ENCODE data around the gene MRPL16. TPM values are rescaled to one million over a fixed set of nuclear protein-coding genes. Genes with fewer than 3 reads are reported as not detected.

MRPL16 gene
- total and polyA plus RNA-seq, 2 of the 4 experiments (the other 2 are of a cell fraction): 43.9 to 71.3 TPM

DNA sequence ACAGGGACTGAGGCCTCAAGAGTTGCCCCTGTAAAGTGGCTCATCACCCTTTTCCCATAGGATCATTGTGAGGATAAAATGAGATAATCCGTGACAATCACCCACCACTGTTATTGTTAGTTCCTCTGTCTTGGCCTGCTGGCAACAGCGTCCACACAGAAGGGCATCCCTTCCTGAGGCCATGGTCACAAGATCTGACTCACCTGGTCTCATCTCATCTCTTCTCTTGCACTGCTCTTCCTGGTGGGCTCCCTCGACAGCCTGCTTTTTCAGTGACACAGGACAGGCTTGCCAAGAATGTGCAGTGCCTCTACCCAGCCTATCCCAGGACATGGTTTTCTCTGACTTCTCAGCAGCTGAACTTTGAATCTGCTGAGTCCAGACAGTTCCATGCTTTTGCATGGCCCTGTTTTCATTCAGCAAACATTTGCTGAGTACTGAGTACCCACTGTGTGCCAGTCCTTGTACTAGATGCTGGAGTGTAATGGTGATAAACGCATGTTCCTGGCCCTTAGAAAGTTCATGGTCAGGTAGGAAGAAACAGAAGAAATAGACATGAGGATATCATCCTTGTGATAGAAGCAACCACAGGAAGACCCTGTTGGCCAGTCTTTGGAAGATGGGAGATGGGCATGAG lies 52.1 kb downstream of the MRPL16 start:
- no TSS peak for BruUV-seq (replicated peaks)
- Histone ChIP-seq H3K9me1 (ENCODE audit: insufficient read depth, low read length) (peaks cover 5% of the 10 kb centered on the region; the same call in 1 of the 2 replicates), H2BK120ac (ENCODE audit: low read depth, low read length) (no peak overlapping the region), H3K79me1 (ENCODE audit: low read depth in 1 of 2, low read length in 2 of 2) (peaks cover 0 to 23% of the 10 kb centered on the region in 2 experiments; a peak in 3 of 4 replicates), H4K8ac (ENCODE audit: low read depth in 2 of 2, low read length in 2 of 2) (no peak overlapping the region), H4K20me1 (ENCODE audit: insufficient read depth, low read length) (peaks cover 9% of the 10 kb centered on the region; the same call in 1 of the 2 replicates), H4K5ac (ENCODE audit: low read depth, low read length) (no peak overlapping the region), H3K4me2 (ENCODE audit: low read depth, low read length) (no peak overlapping the region), H3K36me3 (ENCODE audit: control insufficient read depth, insufficient read depth, low read length) (no peaks in the 10 kb centered on the region), H2BK20ac (ENCODE audit: low read depth, low read length) (no peak overlapping the region), H3K9ac (ENCODE audit: low read depth, low read length) (no peak overlapping the region), H2AK5ac (ENCODE audit: low read depth, low read length) (no peak overlapping the region), H2AFZ (replicated peaks; ENCODE audit: low read length, poor library complexity) (no peak overlapping the region), H3K56ac (ENCODE audit: extremely low read depth, insufficient read depth, low read length) (no peak overlapping the region), H2AK9ac (replicated peaks; ENCODE audit: low read depth, low read length, poor library complexity) (no peak overlapping the region), H3K27ac (ENCODE audit: insufficient read depth, low read length) (no peak overlapping the region), H2BK15ac (ENCODE audit: low read depth, low read length) (no peak overlapping the region), H2BK5ac (ENCODE audit: low read depth, low read length, poor library complexity, severe bottlenecking) (no peak overlapping the region), H3K9me3 (ENCODE audit: control insufficient read depth, insufficient read depth, low read length) (no peaks in the 10 kb centered on the region), H3K27me3 (ENCODE audit: control insufficient read depth, insufficient read depth, low read length) (no peaks in the 10 kb centered on the region), H3K4me3 (ENCODE audit: insufficient read depth, low read depth, low read length) (no peak overlapping the region), H3K23ac (ENCODE audit: low read depth, low read length) (no peak overlapping the region), H3K14ac (replicated peaks; ENCODE audit: low read depth, low read length) (no peak overlapping the region), H3K4me1 (ENCODE audit: control insufficient read depth, insufficient read depth, low read length) (peaks cover 5% of the 10 kb centered on the region), H3K4ac (ENCODE audit: low read depth, low read length) (no peak overlapping the region), H3K18ac (ENCODE audit: low read depth, low read length) (no peak overlapping the region), H4K91ac (ENCODE audit: insufficient read depth, low read depth, low read length) (no peak overlapping the region)
- in situ Hi-C loops (cut with MboI; ENCODE audit: low sequenced_read_pairs) (loop anchor here (5.0 kb wide), 1 partner anchor 44 kb away; no protein-coding TSS in a partner anchor), dilution Hi-C loops (cut with HindIII; ENCODE audit: low sequenced_read_pairs, unreplicated experiment) (no loop called here), intact Hi-C loops (cut with micrococcal nuclease) (no loop called here)
- POLR2A ChIA-PET (ENCODE audit: unreplicated experiment): no interaction called here
- CTCF ChIA-PET: no interaction called here
- WGBS, 2 experiments (ENCODE audit: extremely low coverage in 2 of 2, insufficient read length in 1 of 2): 83% methylated on average over 1 of the region's 4 CpGs; no CpG with 5 or more reads in 1 of the 2 experiments
- no peak for TF ChIP-seq CTCF (conservative IDR thresholded peaks at IDR 0.05; ENCODE audit: low read depth, low read length)
- no peak for TF ChIP-seq RCOR1 (IDR thresholded peaks at IDR 0.05; ENCODE audit: insufficient replicate concordance, low read length)
- TF ChIP-seq RFX5 (IDR thresholded peaks at IDR 0.05; ENCODE audit: low read depth, low read length): no peak
- no peak for TF ChIP-seq MAFK (IDR thresholded peaks at IDR 0.05; ENCODE audit: low read depth, low read length)
- no peak for TF ChIP-seq NFE2L2 (IDR thresholded peaks at IDR 0.05; ENCODE audit: low read depth, low read length)
- TF ChIP-seq BHLHE40 (IDR thresholded peaks at IDR 0.05; ENCODE audit: low read depth, low read length): no peak
- TF ChIP-seq CEBPB (IDR thresholded peaks at IDR 0.05; ENCODE audit: low read depth, low read length): no peak
- TF ChIP-seq CHD1 (IDR thresholded peaks at IDR 0.05; ENCODE audit: low read depth, low read length): no peak
- TF ChIP-seq MXI1 (IDR thresholded peaks at IDR 0.05; ENCODE audit: borderline replicate concordance, low read depth, low read length): no peak
- TF ChIP-seq POLR2A (IDR thresholded peaks at IDR 0.05; ENCODE audit: low read depth, low read length): no peak
- no peak for TF ChIP-seq USF2 (IDR thresholded peaks at IDR 0.05; ENCODE audit: low read depth, low read length)
- DNase-seq (no peak), ATAC-seq (ENCODE audit: low read depth) (no peak)

Measured in IMR-90 (cell line).